Activated T-cell treated with anti-CD3 and anti-CD28 coated beads, Interleukin-2, amount 50 U/mL, for 24 hours (primary cell): ENCODE results near the gene RSPH6A.

Experiments used
- DNase-seq: peaks from one replicate; pipeline ENCODE4 v3.0.0-alpha.2; 2020
- H3K27ac Mint-ChIP-seq: 2 replicates; pipeline ENCODE4 v1.8.0; 2020; ENCODE audit warnings: mild to moderate bottlenecking, mixed read lengths
- H3K27me3 Mint-ChIP-seq: 2 replicates; pipeline ENCODE4 v1.8.0; 2020; ENCODE audit warnings: mixed read lengths
- H3K36me3 Mint-ChIP-seq: 2 replicates; pipeline ENCODE4 v1.8.0; 2020; ENCODE audit warnings: low read depth, mixed read lengths
- H3K4me1 Mint-ChIP-seq: 2 replicates; pipeline ENCODE4 v1.8.0; 2020; ENCODE audit warnings: low read depth, mixed read lengths
- H3K4me3 Mint-ChIP-seq: 2 replicates; pipeline ENCODE4 v1.8.0; 2020; ENCODE audit warnings: mild to moderate bottlenecking, moderate library complexity, mixed read lengths
- H3K9me3 Mint-ChIP-seq: 2 replicates; pipeline ENCODE4 v1.8.0; 2020; ENCODE audit warnings: mixed read lengths

The RSPH6A gene

DNA sequence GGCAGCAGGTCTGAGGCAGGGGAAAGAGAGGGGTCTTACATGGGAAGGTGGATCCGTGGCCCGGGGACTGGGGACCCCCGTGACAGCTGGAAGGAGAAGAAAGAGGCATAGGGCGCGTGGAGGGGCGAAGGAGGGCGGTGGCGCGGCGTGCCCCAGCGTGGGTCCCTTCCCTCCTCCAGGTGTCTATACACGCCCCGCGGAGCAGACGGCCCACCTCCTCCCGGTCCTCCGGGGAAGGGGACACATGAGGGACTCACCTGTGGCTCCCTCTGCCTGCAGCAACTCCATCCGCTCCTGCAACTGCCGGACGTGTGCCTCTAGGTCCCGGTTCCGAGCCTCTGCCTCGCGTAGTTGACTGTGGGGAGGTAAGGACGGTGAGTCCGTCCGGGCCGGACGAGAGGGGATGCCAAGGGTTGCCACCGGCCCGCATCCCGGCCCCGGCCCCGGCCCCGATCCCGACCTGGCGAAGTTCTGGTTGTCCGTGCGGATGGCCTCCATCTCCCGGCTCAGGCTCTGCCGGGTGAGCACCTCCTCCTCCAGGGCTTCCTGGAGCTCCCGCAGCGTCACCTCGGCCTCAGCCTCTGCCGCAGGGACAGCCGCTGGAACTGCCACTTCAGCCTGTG lies 43.7 kb downstream of the RSPH6A start:
- H3K4me1 Mint-ChIP-seq = peaks cover 19% of the 10 kb centered on the region
- no peaks in the 10 kb centered on the region for H3K9me3 Mint-ChIP-seq
- H3K27me3 Mint-ChIP-seq = peaks cover 17% of the 10 kb centered on the region
- DNase-seq = no peak
- no peak overlapping the region for H3K27ac Mint-ChIP-seq
- H3K36me3 Mint-ChIP-seq = peaks cover 1% of the 10 kb centered on the region
- peak overlapping the region; percentile 13 for H3K4me3 Mint-ChIP-seq

DNA sequence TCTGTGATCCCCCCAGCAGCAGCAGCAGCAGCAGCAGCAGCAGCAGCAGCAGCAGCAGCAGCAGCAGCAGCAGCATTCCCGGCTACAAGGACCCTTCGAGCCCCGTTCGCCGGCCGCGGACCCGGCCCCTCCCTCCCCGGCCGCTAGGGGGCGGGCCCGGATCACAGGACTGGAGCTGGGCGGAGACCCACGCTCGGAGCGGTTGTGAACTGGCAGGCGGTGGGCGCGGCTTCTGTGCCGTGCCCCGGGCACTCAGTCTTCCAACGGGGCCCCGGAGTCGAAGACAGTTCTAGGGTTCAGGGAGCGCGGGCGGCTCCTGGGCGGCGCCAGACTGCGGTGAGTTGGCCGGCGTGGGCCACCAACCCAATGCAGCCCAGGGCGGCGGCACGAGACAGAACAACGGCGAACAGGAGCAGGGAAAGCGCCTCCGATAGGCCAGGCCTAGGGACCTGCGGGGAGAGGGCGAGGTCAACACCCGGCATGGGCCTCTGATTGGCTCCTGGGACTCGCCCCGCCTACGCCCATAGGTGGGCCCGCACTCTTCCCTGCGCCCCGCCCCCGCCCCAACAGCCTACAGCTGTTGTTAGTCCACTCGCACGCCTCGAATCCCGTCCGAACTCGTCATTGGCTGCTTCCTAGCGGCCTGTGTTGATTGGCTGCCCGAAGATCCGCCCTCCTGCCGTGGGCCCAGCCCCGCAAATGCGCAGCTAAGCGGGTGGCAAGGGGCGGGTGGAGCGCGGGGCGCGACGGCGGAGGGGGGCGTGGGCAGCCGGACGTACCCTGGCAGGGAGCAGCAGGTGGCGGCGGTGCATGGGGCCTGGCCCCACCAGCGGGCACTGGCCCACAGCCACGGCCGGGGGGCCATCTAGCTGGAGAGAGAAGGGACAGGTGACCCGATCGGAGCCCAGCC lies 44.7 kb downstream of the RSPH6A start:
- Mint-ChIP-seq H3K4me1 (peaks cover 19% of the 10 kb centered on the region), H3K36me3 (no peaks in the 10 kb centered on the region), H3K9me3 (no peaks in the 10 kb centered on the region), H3K27ac (peak overlapping the region; percentile 80), H3K4me3 (peak overlapping the region; percentile 81), H3K27me3 (peaks cover 27% of the 10 kb centered on the region)
- peak; percentile 94 for DNase-seq

DNA sequence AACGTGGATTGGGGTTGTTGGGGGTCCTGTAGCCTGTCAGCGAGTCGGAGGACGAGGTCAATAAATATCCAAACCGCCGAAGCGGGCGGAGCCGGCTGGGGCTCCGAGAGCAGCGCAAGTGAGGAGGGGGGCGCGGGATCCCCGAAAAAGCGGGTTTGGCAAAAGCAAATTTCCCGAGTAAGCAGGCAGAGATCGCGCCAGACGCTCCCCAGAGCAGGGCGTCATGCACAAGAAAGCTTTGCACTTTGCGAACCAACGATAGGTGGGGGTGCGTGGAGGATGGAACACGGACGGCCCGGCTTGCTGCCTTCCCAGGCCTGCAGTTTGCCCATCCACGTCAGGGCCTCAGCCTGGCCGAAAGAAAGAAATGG lies 45.3 kb downstream of the RSPH6A start:
- peaks cover 19% of the 10 kb centered on the region for H3K4me1 Mint-ChIP-seq
- peak overlapping the region; percentile 80 for H3K27ac Mint-ChIP-seq
- peaks cover 32% of the 10 kb centered on the region for H3K27me3 Mint-ChIP-seq
- H3K4me3 Mint-ChIP-seq = peak overlapping the region; percentile 81
- H3K9me3 Mint-ChIP-seq = no peaks in the 10 kb centered on the region
- no peaks in the 10 kb centered on the region for H3K36me3 Mint-ChIP-seq
- no peak for DNase-seq

DNA sequence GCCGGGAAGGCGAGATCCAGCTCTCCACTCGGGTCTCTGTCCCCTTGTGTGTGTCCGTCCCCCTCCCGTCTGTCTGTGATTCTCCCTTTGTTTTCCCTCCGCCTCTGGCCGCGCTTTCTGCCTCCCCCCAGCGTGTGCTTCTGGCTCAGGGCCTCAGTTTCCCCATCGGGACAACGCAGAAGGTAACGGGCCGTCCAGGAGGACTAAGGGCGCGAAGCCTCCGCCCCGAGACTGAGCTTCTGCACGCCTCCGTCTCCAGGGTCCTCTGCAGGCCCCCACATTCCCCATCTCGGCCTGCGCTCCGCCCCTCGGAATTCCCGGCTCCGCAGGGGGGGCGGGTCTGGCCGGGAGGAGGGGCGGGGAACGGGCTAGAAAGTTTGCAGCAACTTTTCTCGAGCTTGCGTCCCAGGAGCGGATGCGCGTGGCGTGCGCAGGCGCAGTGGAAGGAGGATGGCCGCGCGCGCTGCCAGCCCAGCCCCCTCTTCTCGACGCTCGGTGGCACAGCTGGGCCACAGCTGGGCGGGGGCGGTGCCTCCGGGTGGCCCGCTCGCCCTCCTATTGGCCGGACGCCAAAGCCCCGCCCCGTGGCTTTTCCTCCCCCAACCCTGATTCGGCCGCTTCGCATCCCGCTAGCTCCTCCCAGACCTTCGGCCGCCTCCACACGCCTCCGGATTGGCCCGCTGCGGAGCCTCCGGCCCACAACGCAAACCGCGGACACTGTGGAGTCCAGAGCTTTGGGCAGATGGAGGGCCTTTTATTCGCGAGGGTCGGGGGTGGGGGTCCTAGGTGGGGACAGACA lies 45.9 kb downstream of the RSPH6A start, which contains the start of gene SIX5:
Gene SIX5, minus strand, starts transcription at position 269 of the 799 bp plus-strand sequence. CDS start 408 bp downstream, outside the sequence.
- Mint-ChIP-seq H3K27ac (peak within 1 kb of the TSS; percentile 80), H3K27me3 (peaks cover 36% of the 10 kb centered on the region), H3K9me3 (no peaks in the 10 kb centered on the region), H3K4me3 (peak within 1 kb of the TSS; percentile 81), H3K4me1 (peaks cover 19% of the 10 kb centered on the region), H3K36me3 (no peaks in the 10 kb centered on the region)
- DNase-seq = peak; percentile 96

DNA sequence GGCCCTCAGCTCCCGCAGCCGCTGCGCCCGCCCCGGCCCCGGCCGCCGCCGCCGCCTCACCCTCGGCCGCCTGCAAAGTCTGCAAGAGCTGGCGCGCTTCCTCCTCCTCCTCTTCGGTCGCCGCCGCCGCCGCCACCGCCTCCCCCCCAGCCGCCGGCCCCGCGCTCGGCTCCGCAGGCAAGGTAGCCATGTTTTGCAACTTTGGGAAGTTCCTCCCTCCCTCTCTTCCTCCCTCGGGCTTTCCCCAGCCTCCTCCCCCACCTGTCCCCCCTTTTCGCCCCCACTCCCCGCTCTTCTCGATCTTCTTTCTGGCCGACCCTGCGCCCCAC lies 46.5 kb downstream of the RSPH6A start:
- no peak for DNase-seq
- no peaks in the 10 kb centered on the region for H3K9me3 Mint-ChIP-seq
- H3K27me3 Mint-ChIP-seq = peaks cover 36% of the 10 kb centered on the region
- peaks cover 19% of the 10 kb centered on the region for H3K4me1 Mint-ChIP-seq
- H3K4me3 Mint-ChIP-seq = peak overlapping the region; percentile 81
- no peaks in the 10 kb centered on the region for H3K36me3 Mint-ChIP-seq
- no peak overlapping the region for H3K27ac Mint-ChIP-seq

DNA sequence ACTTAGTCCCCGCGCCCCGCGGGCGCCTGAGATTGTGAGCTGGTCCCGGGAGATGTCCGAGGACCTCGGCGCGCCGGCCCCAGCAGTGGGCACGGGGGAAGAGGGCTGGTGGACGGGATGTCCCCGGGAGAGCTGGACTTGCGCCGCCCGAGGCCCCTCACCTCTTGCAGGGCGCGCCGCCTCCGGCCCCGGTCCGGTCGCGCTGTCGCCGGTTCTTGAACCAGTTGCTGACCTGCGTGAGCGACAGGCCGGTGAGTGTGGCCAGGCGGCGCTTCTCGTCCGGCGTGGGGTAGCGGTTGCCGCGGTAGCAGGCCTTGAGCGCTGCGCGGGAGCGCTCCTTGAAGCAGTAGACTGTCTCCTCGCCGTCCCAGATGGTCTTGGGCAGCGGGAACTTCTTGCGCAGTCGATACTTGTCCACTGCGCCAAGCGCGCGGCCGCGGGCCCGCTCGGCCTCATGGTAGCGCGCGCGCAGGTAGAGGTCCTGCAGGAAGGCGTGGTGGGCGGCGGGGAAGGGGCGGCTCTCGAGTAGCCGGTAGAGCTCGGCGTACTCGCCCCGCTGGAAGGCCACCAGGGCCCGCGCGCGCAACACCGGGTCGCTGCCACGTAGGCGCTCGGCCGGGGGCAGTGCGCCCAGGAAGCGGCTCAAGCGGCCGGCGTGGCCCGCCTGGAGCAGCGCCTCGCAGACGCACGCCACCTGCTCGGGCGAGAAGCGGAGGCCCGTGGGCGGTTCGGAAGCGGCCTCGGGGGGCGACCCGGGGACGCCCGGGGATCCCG lies 47.0 kb downstream of the RSPH6A start:
- DNase-seq = peak; percentile 66
- peaks cover 19% of the 10 kb centered on the region for H3K4me1 Mint-ChIP-seq
- no peaks in the 10 kb centered on the region for H3K36me3 Mint-ChIP-seq
- no peaks in the 10 kb centered on the region for H3K9me3 Mint-ChIP-seq
- no peak overlapping the region for H3K27ac Mint-ChIP-seq
- peaks cover 36% of the 10 kb centered on the region for H3K27me3 Mint-ChIP-seq
- H3K4me3 Mint-ChIP-seq = peak overlapping the region; percentile 68

DNA sequence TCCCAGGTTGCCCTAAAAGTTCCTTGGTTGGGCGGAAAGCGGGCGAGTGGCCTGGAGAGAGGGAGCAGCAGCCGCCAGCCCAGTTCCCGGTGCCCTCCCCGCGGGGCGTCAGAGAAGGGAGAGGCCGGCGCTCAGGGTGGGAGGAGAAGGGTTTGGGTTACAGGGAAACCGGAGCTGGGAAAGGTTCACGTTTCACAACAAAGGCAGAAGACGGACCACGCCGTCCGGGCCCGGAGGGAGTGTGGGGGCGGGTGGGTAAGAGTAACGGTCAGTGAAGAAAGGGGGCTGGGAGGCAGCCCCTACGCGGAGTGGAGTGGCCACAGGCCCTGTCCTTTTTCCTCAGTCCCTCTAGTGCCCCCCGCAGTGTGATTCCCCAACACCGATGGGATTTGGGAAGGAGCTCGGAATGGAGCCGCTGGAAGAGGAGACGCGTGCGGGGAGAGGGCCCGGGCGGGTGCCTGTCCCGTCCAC lies 47.7 kb downstream of the RSPH6A start:
- Mint-ChIP-seq H3K9me3 (no peaks in the 10 kb centered on the region), H3K36me3 (no peaks in the 10 kb centered on the region), H3K4me3 (peak overlapping the region; percentile 29), H3K27me3 (peaks cover 36% of the 10 kb centered on the region), H3K27ac (no peak overlapping the region), H3K4me1 (peaks cover 19% of the 10 kb centered on the region)
- no peak for DNase-seq

GRCh38 chr19:45766869-45767346 lies 48.2 kb downstream of the RSPH6A start:
- H3K36me3 Mint-ChIP-seq = no peaks in the 10 kb centered on the region
- H3K4me3 Mint-ChIP-seq = peak overlapping the region; percentile 29
- no peak overlapping the region for H3K27ac Mint-ChIP-seq
- DNase-seq = no peak
- peaks cover 19% of the 10 kb centered on the region for H3K4me1 Mint-ChIP-seq
- no peaks in the 10 kb centered on the region for H3K9me3 Mint-ChIP-seq
- peaks cover 36% of the 10 kb centered on the region for H3K27me3 Mint-ChIP-seq

DNA sequence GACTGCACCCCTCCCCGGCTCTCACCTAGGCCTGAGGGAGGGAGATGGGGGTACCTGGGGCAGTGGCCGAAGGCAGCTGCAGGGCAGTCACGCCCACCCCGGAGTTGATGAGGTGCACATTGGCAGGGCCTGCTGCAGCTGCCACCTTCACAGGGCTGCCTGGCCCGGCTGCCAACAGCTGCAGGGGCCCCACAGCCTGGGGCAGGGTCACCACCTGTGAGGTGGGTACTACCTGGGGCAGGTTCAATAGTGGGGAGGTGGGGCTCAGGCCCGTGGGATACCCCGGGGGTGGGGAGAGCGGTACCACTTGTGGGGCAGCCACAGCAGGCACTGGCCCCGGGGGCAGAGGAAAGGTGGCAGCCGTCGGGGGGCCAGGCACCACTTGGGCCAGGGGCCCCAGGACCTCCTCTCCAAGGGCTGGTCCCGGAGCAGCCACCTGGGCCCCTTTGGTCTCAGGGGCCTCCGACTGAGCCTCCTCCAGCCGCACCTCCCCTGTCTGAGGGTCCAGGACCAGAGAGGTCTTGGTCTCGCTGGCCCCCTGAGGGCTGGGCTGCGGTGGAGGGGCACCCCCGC lies 48.7 kb downstream of the RSPH6A start:
- Mint-ChIP-seq H3K9me3 (no peaks in the 10 kb centered on the region), H3K36me3 (no peaks in the 10 kb centered on the region), H3K4me1 (peaks cover 19% of the 10 kb centered on the region), H3K27ac (no peak overlapping the region), H3K4me3 (no peak overlapping the region), H3K27me3 (peaks cover 36% of the 10 kb centered on the region)
- DNase-seq = no peak

GRCh38 chr19:45765702-45766295 lies 49.3 kb downstream of the RSPH6A start:
- no peaks in the 10 kb centered on the region for H3K9me3 Mint-ChIP-seq
- no peak overlapping the region for H3K27ac Mint-ChIP-seq
- H3K36me3 Mint-ChIP-seq = no peaks in the 10 kb centered on the region
- peaks cover 32% of the 10 kb centered on the region for H3K27me3 Mint-ChIP-seq
- peaks cover 15% of the 10 kb centered on the region for H3K4me1 Mint-ChIP-seq
- H3K4me3 Mint-ChIP-seq = no peak overlapping the region
- DNase-seq = no peak

- Mint-ChIP-seq H3K27me3 (peaks cover 32% of the 10 kb centered on the region), H3K9me3 (no peaks in the 10 kb centered on the region), H3K36me3 (no peaks in the 10 kb centered on the region), H3K27ac (no peak overlapping the region), H3K4me1 (peaks cover 10% of the 10 kb centered on the region), H3K4me3 (no peak overlapping the region)
- no peak for DNase-seq
These were observed 50.0 kb downstream of the RSPH6A start for GRCh38 chr19:45764945-45765701.

DNA sequence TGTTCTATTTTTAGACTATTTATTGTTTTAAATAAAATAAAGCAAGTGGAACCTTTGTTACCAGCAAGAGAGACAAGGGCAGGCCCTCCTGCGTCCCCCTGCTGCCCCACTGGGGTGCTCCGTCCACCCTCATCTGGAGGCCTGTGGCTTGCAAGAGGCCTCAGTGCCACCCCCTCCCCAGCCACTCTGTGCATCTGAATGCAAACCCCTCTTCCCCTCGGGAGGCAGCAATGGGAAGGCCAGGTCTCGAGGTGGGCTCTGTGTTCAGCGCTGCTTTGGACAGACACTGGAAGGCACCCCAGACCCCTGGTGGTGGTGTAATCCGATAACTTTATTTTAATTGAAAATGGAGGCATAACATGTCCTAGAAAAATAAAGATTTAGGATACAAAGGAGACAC lies 50.6 kb downstream of the RSPH6A start:
- H3K27ac Mint-ChIP-seq = no peak overlapping the region
- peaks cover 5% of the 10 kb centered on the region for H3K4me1 Mint-ChIP-seq
- peaks cover 32% of the 10 kb centered on the region for H3K27me3 Mint-ChIP-seq
- DNase-seq = no peak
- no peak overlapping the region for H3K4me3 Mint-ChIP-seq
- no peaks in the 10 kb centered on the region for H3K9me3 Mint-ChIP-seq
- no peaks in the 10 kb centered on the region for H3K36me3 Mint-ChIP-seq
